GM12891 (cell line): ENCODE data around the gene DLX2.

Experiments used
- POLR2A ChIP-seq: IDR thresholded peaks from 2 replicates; pipeline ENCODE4 v1.6.1; 2011; ENCODE audit warnings: low read depth, low read length, control low read depth
- POLR2AphosphoS5 ChIP-seq: IDR thresholded peaks from 2 replicates; pipeline ENCODE4 v1.6.1; 2011; ENCODE audit warnings: low read depth, low read length, control low read depth
- TAF1 ChIP-seq: IDR thresholded peaks from 2 replicates; pipeline ENCODE4 v1.6.1; 2011; ENCODE audit warnings: low read depth, low read length, control low read depth

DNA sequence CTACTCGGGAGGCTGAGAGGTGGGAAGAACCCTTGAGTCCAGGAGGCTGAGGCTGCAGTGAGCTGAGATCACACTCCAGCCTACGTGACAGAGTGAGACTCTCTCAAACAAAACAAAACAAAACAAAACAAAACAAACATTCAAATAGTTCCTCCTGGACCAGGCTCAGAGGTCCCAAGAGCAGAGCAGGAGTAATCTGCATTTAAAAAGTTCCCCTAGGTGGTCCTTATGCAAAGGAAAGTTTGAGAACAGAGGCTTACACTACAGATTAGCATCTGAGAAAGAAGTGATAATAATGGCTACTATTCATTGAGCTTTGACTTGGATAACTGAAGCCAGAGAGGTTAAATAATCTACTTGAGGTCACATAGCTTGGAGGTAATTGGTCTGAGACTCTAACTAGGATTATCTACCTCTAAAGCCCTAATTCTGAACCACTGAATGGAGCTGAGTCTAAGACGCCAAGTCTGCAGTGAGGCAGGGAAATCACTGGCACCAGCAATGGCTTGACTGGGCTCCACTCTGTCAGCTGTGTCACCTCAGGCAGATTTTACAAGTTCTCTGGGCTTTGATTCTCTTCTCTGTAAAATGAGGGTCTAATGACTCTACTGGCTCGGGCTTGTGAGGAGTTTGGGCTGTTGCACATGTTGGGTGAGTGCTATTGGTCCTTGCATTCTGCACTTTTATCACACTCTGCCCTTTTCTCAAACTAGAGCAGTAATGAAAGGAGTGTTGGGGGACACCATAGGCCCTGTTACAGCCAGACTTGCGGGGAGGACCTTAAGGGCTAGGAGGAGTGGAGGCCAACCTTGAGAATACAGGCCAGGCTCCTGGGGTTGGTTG lies 29.2 kb upstream of the DLX2 start:
- TF ChIP-seq POLR2A: no peak
- TF ChIP-seq TAF1: no peak
- TF ChIP-seq POLR2AphosphoS5: no peak
